ENCODE results near the gene FSHR. TPM values are rescaled to one million over a fixed set of nuclear protein-coding genes. Genes with fewer than 3 reads are reported as not detected.

The FSHR gene
- total and polyA plus RNA-seq, 2 experiments from 2014 or later = not detected

DNA sequence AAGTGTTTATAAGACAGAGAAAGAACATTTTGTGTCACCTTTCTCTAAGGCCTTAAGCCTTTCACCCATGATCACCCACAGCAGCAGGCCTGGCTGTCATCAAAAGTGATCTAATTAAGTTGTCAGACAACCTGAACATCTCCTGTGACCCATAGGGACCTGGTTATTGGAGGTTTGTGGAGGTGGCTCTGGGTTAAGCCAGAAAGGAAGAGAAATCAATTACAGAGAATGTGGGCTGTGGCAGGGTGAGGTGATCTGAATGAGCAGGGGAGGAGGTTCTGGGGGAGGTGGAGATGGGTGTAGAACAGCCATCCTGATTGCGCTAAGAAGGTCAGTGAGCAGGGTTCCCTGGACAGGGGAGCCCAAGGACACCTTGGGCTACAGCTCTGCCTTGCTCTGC, 170.8 kb downstream of the FSHR start:
- Histone ChIP-seq H3K4me1 (ENCODE audit: insufficient read depth) (no peaks in the 10 kb centered on the region), H3K79me2 (ENCODE audit: insufficient read depth) (no peaks in the 10 kb centered on the region), H3K36me3 (ENCODE audit: low read depth) (no peaks in the 10 kb centered on the region), H3K4me2 (ENCODE audit: unreplicated experiment) (no peak overlapping the region), H2AFZ (no peak overlapping the region), H3F3A (ENCODE audit: insufficient read depth) (no peaks in the 10 kb centered on the region), H3K9me3 (ENCODE audit: low read depth) (no peaks in the 10 kb centered on the region), H3K27ac (no peak overlapping the region), H3K4me3 (no peak overlapping the region), H3K9ac (no peak overlapping the region), H3K9me2 (ENCODE audit: insufficient read depth) (no peaks in the 10 kb centered on the region), H4K20me1 (ENCODE audit: insufficient read depth) (no peaks in the 10 kb centered on the region), H3K27me3 (replicated peaks; ENCODE audit: insufficient read depth) (no peaks in the 10 kb centered on the region)
- no peak for DNase-seq
- TF ChIP-seq EZH2 (IDR thresholded peaks at IDR 0.05; ENCODE audit: insufficient read depth, poor library complexity, severe bottlenecking) (no peak), EZH2phosphoT487 (IDR thresholded peaks at IDR 0.05; ENCODE audit: insufficient read depth, low read depth) (no peak)
- in situ Hi-C loops (cut with MboI) = no loop called here
- 45 to 50% methylated on average over 1 of the region's 1 CpG for WGBS, 2 experiments (ENCODE audit: low coverage in 1 of 2, low lambda C conversion rate in 2 of 2, missing lambda C conversion rate in 2 of 2)

DNA sequence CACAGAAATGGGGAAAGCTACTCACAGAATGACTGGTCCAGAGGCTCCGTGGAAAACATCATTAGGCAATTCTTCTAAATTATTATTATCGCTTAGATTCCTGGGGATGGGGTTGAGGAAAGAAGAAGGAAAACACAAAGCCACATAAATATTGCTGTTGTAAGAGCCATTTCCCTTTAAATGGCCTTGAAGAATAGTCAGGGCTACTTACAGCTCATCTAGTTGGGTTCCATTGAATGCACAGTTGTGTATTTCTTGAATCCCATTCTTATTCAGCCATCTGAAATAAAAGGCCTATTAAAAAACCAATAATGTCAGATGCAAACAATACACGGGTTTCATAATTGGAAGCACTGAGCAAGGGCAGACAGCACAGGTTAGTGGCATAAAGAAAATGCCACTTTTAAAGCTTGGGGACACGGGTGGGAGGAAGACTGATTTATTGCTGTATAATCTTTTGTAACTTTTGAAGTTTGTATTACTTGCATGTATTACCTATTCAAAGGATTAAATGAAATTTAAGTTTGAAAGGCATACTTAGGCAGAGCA, 171.4 kb downstream of the FSHR start:
- no peaks in the 10 kb centered on the region for H3K4me1 ChIP-seq (ENCODE audit: insufficient read depth)
- H3K9me3 ChIP-seq (ENCODE audit: low read depth) = no peaks in the 10 kb centered on the region
- TF ChIP-seq EZH2phosphoT487 (IDR thresholded peaks at IDR 0.05; ENCODE audit: insufficient read depth, low read depth) (no peak), EZH2 (IDR thresholded peaks at IDR 0.05; ENCODE audit: insufficient read depth, poor library complexity, severe bottlenecking) (no peak)
- no peaks in the 10 kb centered on the region for H3K27me3 ChIP-seq (replicated peaks; ENCODE audit: insufficient read depth)
- no peaks in the 10 kb centered on the region for H3K79me2 ChIP-seq (ENCODE audit: insufficient read depth)
- H2AFZ ChIP-seq = no peak overlapping the region
- H3F3A ChIP-seq (ENCODE audit: insufficient read depth) = no peaks in the 10 kb centered on the region
- in situ Hi-C loops (cut with MboI) = no loop called here
- no peaks in the 10 kb centered on the region for H4K20me1 ChIP-seq (ENCODE audit: insufficient read depth)
- H3K4me2 ChIP-seq (ENCODE audit: unreplicated experiment) = no peak overlapping the region
- no peak overlapping the region for H3K27ac ChIP-seq
- no peaks in the 10 kb centered on the region for H3K9me2 ChIP-seq (ENCODE audit: insufficient read depth)
- WGBS, 2 experiments (ENCODE audit: low coverage in 1 of 2, low lambda C conversion rate in 2 of 2, missing lambda C conversion rate in 2 of 2) = 45 to 46% methylated on average over 4 of the region's 4 CpGs
- no peak overlapping the region for H3K9ac ChIP-seq
- DNase-seq = no peak
- H3K4me3 ChIP-seq = no peak overlapping the region
- no peaks in the 10 kb centered on the region for H3K36me3 ChIP-seq (ENCODE audit: low read depth)

DNA sequence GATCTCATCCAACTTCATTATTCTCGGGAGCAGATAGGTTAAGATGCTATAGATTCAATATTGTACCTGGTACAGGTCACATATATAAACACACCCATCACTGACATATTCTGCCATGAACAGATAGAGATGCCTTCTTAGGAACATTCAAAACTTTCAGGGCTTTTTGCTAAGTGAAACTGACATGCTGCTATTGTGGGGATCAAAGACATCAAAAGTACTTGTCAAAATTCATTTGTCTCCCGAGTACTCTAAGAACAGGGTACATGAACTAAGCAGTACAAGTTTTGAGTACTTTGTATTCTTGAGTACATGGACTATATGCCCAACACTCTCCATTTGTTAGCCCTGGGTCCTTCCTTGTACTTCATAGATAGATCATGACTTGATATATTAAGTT, 173.5 kb downstream of the FSHR start:
- no peaks in the 10 kb centered on the region for H3K9me2 ChIP-seq (ENCODE audit: insufficient read depth)
- no peak overlapping the region for H2AFZ ChIP-seq
- no peaks in the 10 kb centered on the region for H3K27me3 ChIP-seq (replicated peaks; ENCODE audit: insufficient read depth)
- no peak overlapping the region for H3K4me3 ChIP-seq
- no peaks in the 10 kb centered on the region for H3K79me2 ChIP-seq (ENCODE audit: insufficient read depth)
- no peak overlapping the region for H3K9ac ChIP-seq
- WGBS, 2 experiments (ENCODE audit: low coverage in 1 of 2, low lambda C conversion rate in 2 of 2, missing lambda C conversion rate in 2 of 2) = 28 to 39% methylated on average over 2 of the region's 2 CpGs
- H3K4me2 ChIP-seq (ENCODE audit: unreplicated experiment) = no peak overlapping the region
- no peaks in the 10 kb centered on the region for H3K36me3 ChIP-seq (ENCODE audit: low read depth)
- H3F3A ChIP-seq (ENCODE audit: insufficient read depth) = no peaks in the 10 kb centered on the region
- H4K20me1 ChIP-seq (ENCODE audit: insufficient read depth) = no peaks in the 10 kb centered on the region
- H3K27ac ChIP-seq = no peak overlapping the region
- no peak for DNase-seq
- no peaks in the 10 kb centered on the region for H3K9me3 ChIP-seq (ENCODE audit: low read depth)
- TF ChIP-seq EZH2 (IDR thresholded peaks at IDR 0.05; ENCODE audit: insufficient read depth, poor library complexity, severe bottlenecking) (no peak), EZH2phosphoT487 (IDR thresholded peaks at IDR 0.05; ENCODE audit: insufficient read depth, low read depth) (no peak)
- in situ Hi-C loops (cut with MboI) = no loop called here
- no peaks in the 10 kb centered on the region for H3K4me1 ChIP-seq (ENCODE audit: insufficient read depth)

DNA sequence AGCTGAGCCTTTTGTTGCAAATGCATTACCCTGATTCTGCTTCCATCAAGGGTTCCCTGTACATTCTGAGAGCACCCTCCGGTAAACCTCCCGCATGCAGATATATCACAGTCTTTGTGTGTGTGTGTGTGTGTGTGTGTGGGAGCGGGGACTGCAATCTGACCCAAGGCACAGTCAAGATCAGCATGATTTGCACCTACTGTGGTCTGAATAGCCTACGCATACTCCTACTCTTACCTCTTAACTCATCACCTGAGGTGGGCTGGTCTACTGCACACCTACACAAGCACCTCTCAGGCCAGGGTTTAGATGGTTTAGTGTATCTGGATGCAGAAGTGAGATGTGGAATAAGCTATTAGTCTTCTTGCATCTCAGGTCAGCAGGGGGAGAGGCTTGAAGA, 174.6 kb downstream of the FSHR start:
- H3K79me2 ChIP-seq (ENCODE audit: insufficient read depth) = no peaks in the 10 kb centered on the region
- no peaks in the 10 kb centered on the region for H3F3A ChIP-seq (ENCODE audit: insufficient read depth)
- TF ChIP-seq EZH2phosphoT487 (IDR thresholded peaks at IDR 0.05; ENCODE audit: insufficient read depth, low read depth) (no peak), EZH2 (IDR thresholded peaks at IDR 0.05; ENCODE audit: insufficient read depth, poor library complexity, severe bottlenecking) (no peak)
- no peaks in the 10 kb centered on the region for H3K9me2 ChIP-seq (ENCODE audit: insufficient read depth)
- 58 to 62% methylated on average over 4 of the region's 4 CpGs for WGBS, 2 experiments (ENCODE audit: low coverage in 1 of 2, low lambda C conversion rate in 2 of 2, missing lambda C conversion rate in 2 of 2)
- H3K27ac ChIP-seq = no peak overlapping the region
- H3K4me1 ChIP-seq (ENCODE audit: insufficient read depth) = no peaks in the 10 kb centered on the region
- DNase-seq = no peak
- no peaks in the 10 kb centered on the region for H4K20me1 ChIP-seq (ENCODE audit: insufficient read depth)
- no peak overlapping the region for H3K4me3 ChIP-seq
- in situ Hi-C loops (cut with MboI) = no loop called here
- no peak overlapping the region for H2AFZ ChIP-seq
- no peaks in the 10 kb centered on the region for H3K36me3 ChIP-seq (ENCODE audit: low read depth)
- no peaks in the 10 kb centered on the region for H3K9me3 ChIP-seq (ENCODE audit: low read depth)
- H3K27me3 ChIP-seq (replicated peaks; ENCODE audit: insufficient read depth) = no peaks in the 10 kb centered on the region
- no peak overlapping the region for H3K4me2 ChIP-seq (ENCODE audit: unreplicated experiment)
- H3K9ac ChIP-seq = no peak overlapping the region

DNA sequence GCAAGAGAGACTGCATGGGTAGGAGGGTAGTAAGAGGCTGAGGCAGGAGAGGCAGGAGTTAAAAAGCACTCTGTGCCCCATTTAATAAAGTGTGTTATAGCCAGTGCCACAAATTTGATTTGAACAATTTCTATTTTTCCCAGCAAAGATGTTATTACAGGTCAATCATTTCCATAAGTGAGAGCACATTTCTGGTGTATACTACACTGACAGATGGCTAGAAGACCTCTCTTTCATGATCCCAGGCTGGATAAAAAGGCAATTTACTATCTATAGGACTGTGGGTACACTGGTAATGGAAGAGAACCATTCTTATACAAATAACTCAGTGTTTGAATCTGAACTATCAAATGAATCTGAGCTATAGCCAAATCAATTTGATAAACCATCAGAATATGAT, 176.2 kb downstream of the FSHR start:
- H3K9me2 ChIP-seq (ENCODE audit: insufficient read depth) = no peaks in the 10 kb centered on the region
- H3K9ac ChIP-seq = no peak overlapping the region
- H3K27me3 ChIP-seq (replicated peaks; ENCODE audit: insufficient read depth) = no peaks in the 10 kb centered on the region
- no peak overlapping the region for H3K4me2 ChIP-seq (ENCODE audit: unreplicated experiment)
- H2AFZ ChIP-seq = no peak overlapping the region
- H3K9me3 ChIP-seq (ENCODE audit: low read depth) = no peaks in the 10 kb centered on the region
- no peaks in the 10 kb centered on the region for H3F3A ChIP-seq (ENCODE audit: insufficient read depth)
- H3K79me2 ChIP-seq (ENCODE audit: insufficient read depth) = no peaks in the 10 kb centered on the region
- no peaks in the 10 kb centered on the region for H3K36me3 ChIP-seq (ENCODE audit: low read depth)
- no peak overlapping the region for H3K27ac ChIP-seq
- DNase-seq = no peak
- TF ChIP-seq EZH2phosphoT487 (IDR thresholded peaks at IDR 0.05; ENCODE audit: insufficient read depth, low read depth) (no peak), EZH2 (IDR thresholded peaks at IDR 0.05; ENCODE audit: insufficient read depth, poor library complexity, severe bottlenecking) (no peak)
- no peaks in the 10 kb centered on the region for H4K20me1 ChIP-seq (ENCODE audit: insufficient read depth)
- in situ Hi-C loops (cut with MboI) = no loop called here
- no peak overlapping the region for H3K4me3 ChIP-seq
- H3K4me1 ChIP-seq (ENCODE audit: insufficient read depth) = no peaks in the 10 kb centered on the region

All from GM23248 (cell line).